Epithelial cell of proximal tubule (primary cell): Measurements from ENCODE around the gene CYP3A5. TPM values are rescaled to one million over a fixed set of nuclear protein-coding genes. Genes with fewer than 3 reads are reported as not detected.
"Not testable (repeated sequence)": the region's sequence is repeated elsewhere in the genome, so short reads cannot be mapped to it uniquely, and the experiment has no call there.

Experiments used
- DNase-seq: peaks from one replicate; pipeline ENCODE4 v3.0.0-alpha.2; 2011; ENCODE audit warnings: low read depth
- H3K4me3 ChIP-seq: 2 replicates; pipeline ENCODE4 v1.5.1; 2011; ENCODE audit warnings: low read depth, mild to moderate bottlenecking, low read length
- total RNA-seq: library from RNA; depleted of rRNA; stranded (reverse); fragments of >200 nt; gene quantifications from 2 replicates; pipeline ENCODE4 v1.2.3, GENCODE V29; 2015
- TF ChIP-seq, protein P1 (sequence below): conservative IDR thresholded peaks from 2 replicates; pipeline ENCODE4 v1.5.1; 2012; ENCODE audit warnings: low read depth, mild to moderate bottlenecking, low read length

Gene CYP3A5
- total RNA-seq, 1 donor from 2014 or later = 0.75 TPM

DNA sequence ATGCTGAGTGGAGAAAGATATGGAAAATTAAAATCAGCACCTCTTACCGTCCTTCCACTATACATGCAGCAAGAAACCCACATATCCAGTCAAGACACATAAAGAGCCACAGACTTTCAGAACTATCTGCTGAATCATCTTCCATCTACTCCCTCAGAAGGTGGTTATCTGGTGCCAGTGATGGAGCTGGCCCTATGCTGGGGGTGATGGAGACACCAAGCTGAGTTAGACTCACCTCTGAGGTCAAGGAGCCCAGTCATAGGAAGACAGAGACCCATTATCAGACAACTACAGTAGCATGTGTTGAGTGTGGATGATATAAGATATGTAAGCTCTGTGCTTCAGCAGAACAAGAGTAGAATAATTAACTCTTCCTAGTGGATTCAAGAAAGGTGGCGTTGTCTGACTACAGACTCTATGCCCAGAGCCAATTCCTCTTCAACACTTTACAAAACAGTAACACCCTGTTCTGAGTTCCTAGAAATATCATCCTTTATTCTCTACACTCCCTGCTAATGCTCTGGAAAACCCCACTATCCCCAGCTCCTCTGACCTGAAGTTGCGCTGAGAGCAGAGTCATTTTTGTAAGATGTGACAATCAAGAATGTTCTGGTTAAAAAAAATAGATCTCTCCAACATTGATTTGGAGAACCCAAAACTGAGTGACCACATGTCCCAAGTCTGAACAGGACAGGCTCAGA lies 14.3 kb downstream of the CYP3A5 start:
- DNase-seq = no peak
- TF ChIP-seq, protein P1, sequence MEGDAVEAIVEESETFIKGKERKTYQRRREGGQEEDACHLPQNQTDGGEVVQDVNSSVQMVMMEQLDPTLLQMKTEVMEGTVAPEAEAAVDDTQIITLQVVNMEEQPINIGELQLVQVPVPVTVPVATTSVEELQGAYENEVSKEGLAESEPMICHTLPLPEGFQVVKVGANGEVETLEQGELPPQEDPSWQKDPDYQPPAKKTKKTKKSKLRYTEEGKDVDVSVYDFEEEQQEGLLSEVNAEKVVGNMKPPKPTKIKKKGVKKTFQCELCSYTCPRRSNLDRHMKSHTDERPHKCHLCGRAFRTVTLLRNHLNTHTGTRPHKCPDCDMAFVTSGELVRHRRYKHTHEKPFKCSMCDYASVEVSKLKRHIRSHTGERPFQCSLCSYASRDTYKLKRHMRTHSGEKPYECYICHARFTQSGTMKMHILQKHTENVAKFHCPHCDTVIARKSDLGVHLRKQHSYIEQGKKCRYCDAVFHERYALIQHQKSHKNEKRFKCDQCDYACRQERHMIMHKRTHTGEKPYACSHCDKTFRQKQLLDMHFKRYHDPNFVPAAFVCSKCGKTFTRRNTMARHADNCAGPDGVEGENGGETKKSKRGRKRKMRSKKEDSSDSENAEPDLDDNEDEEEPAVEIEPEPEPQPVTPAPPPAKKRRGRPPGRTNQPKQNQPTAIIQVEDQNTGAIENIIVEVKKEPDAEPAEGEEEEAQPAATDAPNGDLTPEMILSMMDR = no peak
- no peak overlapping the region for H3K4me3 ChIP-seq

DNA sequence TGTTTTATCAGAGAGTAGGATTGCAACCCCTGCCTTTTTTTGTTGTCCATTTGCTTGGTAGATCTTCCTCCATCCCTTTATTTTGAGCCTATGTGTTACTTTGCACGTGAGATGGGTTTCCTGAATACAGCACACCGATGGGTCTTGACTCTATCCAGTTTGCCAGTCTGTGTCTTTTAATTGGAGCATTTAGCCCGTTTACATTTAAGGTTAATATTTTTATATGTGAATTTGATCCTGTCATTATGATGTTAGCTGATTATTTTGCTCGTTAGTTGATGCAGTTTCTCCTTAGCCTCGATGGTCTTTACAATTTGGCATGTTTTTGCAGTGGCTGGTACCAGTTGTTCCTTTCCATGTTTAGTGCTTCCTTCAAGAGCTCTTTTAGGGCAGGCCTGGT lies 21.9 kb downstream of the CYP3A5 start:
- DNase-seq, H3K4me3 ChIP-seq: not testable (repeated sequence)

DNA sequence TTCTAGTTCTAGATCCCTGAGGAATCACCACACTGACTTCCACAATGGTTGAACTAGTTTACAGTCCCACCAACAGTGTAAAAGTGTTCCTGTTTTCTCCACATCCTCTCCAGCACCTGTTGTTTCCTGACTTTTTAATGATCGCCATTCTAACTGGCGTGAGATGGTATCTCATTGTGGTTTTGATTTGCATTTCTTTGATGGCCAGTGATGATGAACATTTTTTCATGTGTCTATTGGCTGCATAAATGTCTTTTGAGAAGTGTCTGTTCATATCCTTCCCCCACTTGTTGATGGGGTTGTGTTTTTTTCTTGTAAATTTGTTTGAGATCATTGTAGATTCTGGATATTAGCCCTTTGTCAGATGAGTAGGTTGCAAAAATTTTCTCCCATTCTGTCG lies 25.2 kb downstream of the CYP3A5 start:
- not testable (repeated sequence) for H3K4me3 ChIP-seq, DNase-seq

DNA sequence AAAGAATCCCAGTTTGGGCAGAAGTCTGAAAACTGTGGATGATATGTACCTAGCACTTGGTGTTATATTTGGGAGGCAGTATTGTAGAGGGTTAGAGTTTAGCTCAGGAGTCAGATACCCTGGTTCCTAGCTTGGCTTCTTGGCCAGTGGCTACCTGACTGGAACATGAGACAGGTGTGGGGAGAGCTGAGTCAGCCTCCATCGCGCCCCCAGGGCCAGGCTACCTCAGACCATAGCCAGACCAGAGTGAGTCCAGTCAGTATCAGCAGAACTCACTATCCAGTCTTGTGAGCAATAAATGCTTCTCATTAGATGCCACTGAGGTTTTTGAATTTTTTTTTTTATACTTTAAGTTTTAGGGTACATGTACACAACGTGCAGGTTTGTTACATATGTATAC lies 26.0 kb downstream of the CYP3A5 start:
- TF ChIP-seq, protein P1 = no peak
- DNase-seq = no peak

DNA sequence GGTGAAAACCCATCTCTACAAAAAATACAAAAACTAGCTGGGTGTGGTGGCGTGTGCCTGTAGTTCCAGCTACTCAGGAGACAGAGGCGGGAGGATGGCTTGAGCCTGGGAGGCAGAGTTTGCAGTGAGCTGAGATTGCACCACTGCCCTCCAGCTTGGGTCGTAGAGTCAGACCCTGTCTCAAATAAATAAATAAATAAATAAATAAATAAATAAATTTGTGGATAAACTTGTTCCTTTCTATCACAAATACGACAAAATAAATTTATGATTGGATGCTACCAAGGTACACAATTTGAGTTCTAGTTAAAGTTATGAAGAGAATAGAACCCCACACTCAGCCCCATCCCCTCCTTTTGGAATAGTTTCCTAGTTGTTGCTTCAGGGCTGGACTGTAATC lies 26.5 kb downstream of the CYP3A5 start:
- not testable (repeated sequence) for DNase-seq, H3K4me3 ChIP-seq

More for the DNA sequence above, 26.0 kb downstream of the CYP3A5 start:
- H3K4me3 ChIP-seq = no peak overlapping the region

DNA sequence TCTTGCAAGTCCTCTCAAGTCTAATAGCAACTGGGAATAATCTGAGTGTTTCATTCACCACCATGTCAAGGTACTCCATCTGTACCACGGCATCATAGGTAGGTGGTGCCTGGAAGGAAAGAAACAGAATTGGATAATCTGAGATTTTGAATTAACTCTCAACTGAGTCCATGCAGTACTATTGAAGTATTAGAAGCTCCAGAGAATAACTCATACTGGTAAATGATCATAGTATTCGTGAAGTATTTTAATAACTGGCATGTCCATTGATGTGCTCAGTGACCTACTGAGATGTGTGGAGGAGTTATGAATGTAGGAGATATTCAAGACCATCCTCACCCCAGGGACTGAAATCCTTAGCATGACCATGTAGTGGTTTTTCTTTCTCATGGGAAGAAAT lies 27.1 kb downstream of the CYP3A5 start:
- no peak overlapping the region for H3K4me3 ChIP-seq
- DNase-seq = no peak
- TF ChIP-seq, protein P1 = no peak

DNA sequence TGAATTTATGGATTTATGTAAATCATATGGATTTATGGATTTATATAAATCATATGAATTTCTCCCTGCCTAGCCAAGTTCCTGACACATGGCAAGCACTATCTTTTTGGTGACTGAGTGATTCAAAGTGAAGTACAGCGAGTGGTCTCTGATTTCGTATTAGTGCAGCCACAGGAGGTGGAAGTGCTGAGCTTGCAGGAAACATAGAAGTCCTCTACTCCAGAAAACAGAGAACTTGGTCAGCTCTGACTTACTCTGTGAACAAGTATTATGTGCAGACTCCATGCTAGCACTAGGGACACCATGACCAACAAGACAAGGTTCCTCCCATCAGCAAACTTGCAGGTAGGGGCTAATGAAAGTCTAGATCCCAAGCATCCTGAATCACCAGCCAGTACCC lies 28.5 kb downstream of the CYP3A5 start:
- DNase-seq = no peak
- TF ChIP-seq, protein P1 = no peak
- no peak overlapping the region for H3K4me3 ChIP-seq

DNA sequence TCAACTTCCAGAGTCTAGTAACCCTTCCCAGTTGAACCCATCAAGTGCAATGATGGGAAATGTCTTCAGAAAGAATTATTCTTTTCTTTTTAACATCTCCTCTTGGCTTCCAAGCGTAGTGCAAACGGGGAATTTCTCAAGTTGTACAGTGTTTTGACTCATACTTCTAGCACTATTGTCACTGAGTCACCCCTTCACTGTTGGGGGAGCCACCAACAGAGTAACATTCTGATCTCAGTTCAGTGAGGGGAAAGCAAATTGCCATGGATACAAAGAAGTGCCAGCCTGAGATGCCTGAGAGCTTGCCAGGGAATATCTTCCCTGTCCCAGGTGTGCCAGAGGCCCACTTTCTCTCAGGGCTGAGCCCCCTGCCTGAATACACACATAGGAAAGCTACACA lies 31.0 kb downstream of the CYP3A5 start:
- DNase-seq = no peak
- H3K4me3 ChIP-seq = no peak overlapping the region
- TF ChIP-seq, protein P1 = no peak

DNA sequence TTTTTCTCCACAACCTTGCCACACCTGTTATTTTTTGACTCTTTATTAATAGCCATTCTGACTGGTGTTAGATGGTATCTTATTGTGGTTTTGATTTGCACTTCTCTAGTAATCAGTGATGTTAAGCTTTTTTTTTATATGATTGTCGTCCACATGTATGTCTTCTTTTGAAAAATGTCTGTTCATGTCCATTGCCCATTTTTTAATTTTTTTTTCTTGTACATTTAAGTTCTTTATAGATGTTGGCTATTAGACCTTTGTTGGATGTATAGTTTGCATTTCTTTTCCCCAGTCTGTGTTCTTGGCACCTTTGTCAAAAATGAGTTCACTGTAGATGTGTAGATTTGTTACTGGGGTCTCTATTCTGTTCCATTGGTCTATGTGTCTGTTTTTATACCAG lies 34.2 kb downstream of the CYP3A5 start:
- no peak overlapping the region for H3K4me3 ChIP-seq
- TF ChIP-seq, protein P1 = no peak
- no peak for DNase-seq
